HepG2 (cell line): ENCODE measurements around the gene KDM6B. TPM values are rescaled to one million over a fixed set of nuclear protein-coding genes. Genes with fewer than 3 reads are reported as not detected.

Source experiments
- EHMT2 ChIP-seq: fragments of 200-600 bp; sonication (generic); IDR thresholded peaks from 2 replicates; pipeline ENCODE4 v1.7.0; 2017; ENCODE audit warnings: antibody characterized with exemption, low read depth, low read length, borderline replicate concordance
- GABPB1 ChIP-seq: IDR thresholded peaks from 2 replicates; pipeline ENCODE4 v1.6.1; 2016; ENCODE audit warnings: mild to moderate bottlenecking, missing genetic modification reagents, moderate library complexity, missing compliant biosample characterization
- GATAD1 ChIP-seq: IDR thresholded peaks from 2 replicates; pipeline ENCODE4 v1.6.1; 2016; ENCODE audit warnings: missing genetic modification reagents, missing compliant biosample characterization
- GTF2F1 ChIP-seq: fragments of 150-350 bp; IDR thresholded peaks from 2 replicates; pipeline ENCODE4 v1.6.1; 2014; ENCODE audit warnings: low read length
- KDM2A ChIP-seq: sonication (generic); formaldehyde crosslinking; IDR thresholded peaks from 2 replicates; pipeline ENCODE4 v1.4.0; 2020; ENCODE audit warnings: low read depth, missing genetic modification reagents, borderline replicate concordance
- KLF11 ChIP-seq: IDR thresholded peaks from 2 replicates; pipeline ENCODE4 v1.6.1; 2016; ENCODE audit warnings: missing compliant biosample characterization
- MEF2D ChIP-seq: sonication (generic); formaldehyde crosslinking; IDR thresholded peaks from 2 replicates; pipeline ENCODE4 v1.5.1; 2020; ENCODE audit warnings: mild to moderate bottlenecking, missing genetic modification reagents
- MXD1 ChIP-seq: sonication (generic); formaldehyde crosslinking; IDR thresholded peaks from 2 replicates; pipeline ENCODE4 v1.4.0; 2020; ENCODE audit warnings: mild to moderate bottlenecking, missing genetic modification reagents
- MYC ChIP-seq: sonication (generic); formaldehyde crosslinking; IDR thresholded peaks from 2 replicates; pipeline ENCODE4 v1.9.0; 2021; ENCODE audit warnings: missing genetic modification reagents, borderline replicate concordance
- NFE2L2 ChIP-seq: fragments of 150-350 bp; IDR thresholded peaks from 2 replicates; pipeline ENCODE4 v1.6.1; 2014; ENCODE audit warnings: low read length
- RBAK ChIP-seq: sonication (generic); formaldehyde crosslinking; IDR thresholded peaks from 2 replicates; pipeline ENCODE4 v1.5.1; 2020; ENCODE audit warnings: mild to moderate bottlenecking, missing genetic modification reagents
- SALL2 ChIP-seq: sonication (generic); formaldehyde crosslinking; IDR thresholded peaks from 2 replicates; pipeline ENCODE4 v1.8.1; 2023; ENCODE audit warnings: mild to moderate bottlenecking, missing genetic modification reagents, inconsistent platforms
- SIN3A ChIP-seq: IDR thresholded peaks from 2 replicates; pipeline ENCODE4 v1.6.1; 2011; ENCODE audit warnings: low read depth, mild to moderate bottlenecking, control low read depth, low read length, borderline replicate concordance
- SMYD3 ChIP-seq: sonication (generic); formaldehyde crosslinking; IDR thresholded peaks from 2 replicates; pipeline ENCODE4 v1.8.1; 2023; ENCODE audit warnings: mild to moderate bottlenecking, missing genetic modification reagents
- SOX6 ChIP-seq, 2 experiments: fragments of 450-650 bp in 1 of 2; sonication (generic) in 1 of 2; formaldehyde crosslinking in 1 of 2; IDR thresholded peaks; 2 replicates each; pipeline versions ENCODE4 v1.4.0 to v1.6.1; 2017 to 2020; ENCODE audit warnings: antibody characterized with exemption in 1 of 2, mild to moderate bottlenecking in 1 of 2, missing genetic modification reagents in 1 of 2
- TEF ChIP-seq: sonication (generic); formaldehyde crosslinking; IDR thresholded peaks from 2 replicates; pipeline ENCODE4 v1.5.0; 2020; ENCODE audit warnings: missing genetic modification reagents
- ZNF121 ChIP-seq: sonication (generic); formaldehyde crosslinking; IDR thresholded peaks from 2 replicates; pipeline ENCODE4 v1.5.0; 2020; ENCODE audit warnings: mild to moderate bottlenecking, missing genetic modification reagents
- ZNF207 ChIP-seq: fragments of 450-650 bp; IDR thresholded peaks from 2 replicates; pipeline ENCODE4 v1.6.1; 2016; ENCODE audit warnings: antibody characterized with exemption, borderline replicate concordance
- ZNF292 ChIP-seq: sonication (generic); formaldehyde crosslinking; IDR thresholded peaks from 2 replicates; pipeline ENCODE4 v1.8.1; 2022; ENCODE audit warnings: mild to moderate bottlenecking, low read depth, missing genetic modification reagents, borderline replicate concordance
- ZNF598 ChIP-seq: sonication (generic); formaldehyde crosslinking; IDR thresholded peaks from 2 replicates; pipeline ENCODE4 v1.5.1; 2020; ENCODE audit warnings: mild to moderate bottlenecking, missing genetic modification reagents, borderline replicate concordance
- ZNF670 ChIP-seq: sonication (generic); formaldehyde crosslinking; IDR thresholded peaks from 2 replicates; pipeline ENCODE4 v1.8.0; 2022; ENCODE audit warnings: mild to moderate bottlenecking, missing genetic modification reagents, borderline replicate concordance
- ZNF761 ChIP-seq: sonication (generic); formaldehyde crosslinking; conservative IDR thresholded peaks from 2 replicates; pipeline ENCODE4 v1.4.0; 2020; ENCODE audit warnings: mild to moderate bottlenecking, missing genetic modification reagents
- ZSCAN20 ChIP-seq: sonication (generic); formaldehyde crosslinking; IDR thresholded peaks from 2 replicates; pipeline ENCODE4 v1.4.0; 2020; ENCODE audit warnings: missing genetic modification reagents, mild to moderate bottlenecking, borderline replicate concordance
- polyA plus RNA-seq, 8 experiments: library from polyadenylated mRNA; depleted of rRNA in 3 of 8; stranded (reverse) in 7 of 8; unstranded in 1 of 8; fragments of >200 nt; fragmentation: Illumina TruSeq in 4 of 8; extraction: Trizol in 4 of 8; gene quantifications; 2 replicates each; pipeline versions ENCODE4 v1.2.1 to v1.2.3, GENCODE V29; 2011 to 2016; ENCODE audit warnings: low read depth in 4 of 8, missing spikeins in 1 of 8, mixed read lengths in 1 of 8; ENCODE audit not compliant: insufficient read depth in 1 of 8
- total RNA-seq, 5 experiments: library from RNA; depleted of rRNA; stranded (reverse); fragments of >200 nt; fragmentation: Illumina TruSeq; extraction: Trizol; gene quantifications; 2 replicates each; pipeline ENCODE4 v1.2.3, GENCODE V29; 2016; ENCODE audit warnings: low read depth in 1 of 5
- TF ChIP-seq, protein P1 (sequence below): sonication (generic); formaldehyde crosslinking; IDR thresholded peaks from 2 replicates; pipeline ENCODE4 v1.8.0; 2022; ENCODE audit warnings: mild to moderate bottlenecking, missing genetic modification reagents, moderate library complexity
- TF ChIP-seq, protein P2 (sequence below): sonication (generic); formaldehyde crosslinking; IDR thresholded peaks from 2 replicates; pipeline ENCODE4 v1.5.0; 2020; ENCODE audit warnings: mild to moderate bottlenecking, missing genetic modification reagents, borderline replicate concordance

The KDM6B gene
- total and polyA plus RNA-seq, 2 of the 13 experiments (the other 11 are each of a cell fraction or from before 2014, with no cell fraction given) = 1.3 to 2.1 TPM

DNA sequence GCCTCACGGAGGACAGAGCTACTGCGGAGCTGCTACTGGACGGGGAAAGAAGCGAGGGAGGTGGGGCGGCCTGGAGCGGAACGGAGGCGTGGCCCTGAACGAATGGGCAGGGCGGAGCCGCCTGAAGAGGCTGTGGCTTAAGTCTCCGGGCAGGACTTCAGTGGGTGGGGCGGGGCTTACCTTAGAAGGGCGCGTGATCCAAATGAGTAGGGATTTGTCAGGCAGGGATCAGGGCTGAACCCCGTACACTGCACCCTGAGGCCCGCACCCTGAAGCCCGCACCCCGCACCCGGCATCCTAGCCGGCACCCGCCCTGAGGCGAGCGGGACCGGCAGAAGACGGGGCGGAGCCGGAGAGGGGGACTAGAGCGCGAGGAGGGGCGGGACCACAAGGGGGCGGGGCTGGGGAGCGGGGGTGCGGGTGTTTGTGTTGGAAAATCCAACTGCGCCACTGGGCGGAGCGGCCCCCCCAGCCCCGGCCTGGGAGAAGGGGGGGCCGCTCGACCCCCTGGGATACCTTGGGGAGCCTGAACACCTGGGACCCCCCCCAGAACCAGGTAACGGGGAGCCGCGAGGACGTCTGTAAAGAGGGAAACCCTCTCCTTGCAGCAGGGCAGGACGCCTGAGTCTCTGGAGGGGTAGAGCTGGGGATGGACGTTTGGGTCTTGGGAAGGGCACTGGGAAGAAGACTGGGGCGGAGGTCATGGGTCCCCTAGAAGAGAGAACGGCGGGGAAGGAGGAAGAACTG lies at the start of gene KDM6B (continued):
- TF ChIP-seq, protein P1, sequence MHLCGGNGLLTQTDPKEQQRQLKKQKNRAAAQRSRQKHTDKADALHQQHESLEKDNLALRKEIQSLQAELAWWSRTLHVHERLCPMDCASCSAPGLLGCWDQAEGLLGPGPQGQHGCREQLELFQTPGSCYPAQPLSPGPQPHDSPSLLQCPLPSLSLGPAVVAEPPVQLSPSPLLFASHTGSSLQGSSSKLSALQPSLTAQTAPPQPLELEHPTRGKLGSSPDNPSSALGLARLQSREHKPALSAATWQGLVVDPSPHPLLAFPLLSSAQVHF (CRISPR knock-in tag) = no peak
- TF ChIP-seq ZNF292 (no peak), SOX6 (IDR thresholded peaks at IDR 0.05) (no peak), SOX6 (CRISPR knock-in tag; IDR thresholded peaks at IDR 0.05) (0 out of 2 replicates have a peak, but pooled peaks have one; percentile 34), ZNF761 (CRISPR knock-in tag) (no peak), RBAK (no peak), ZNF207 (no peak), ZNF121 (no peak), GTF2F1 (no peak), ZNF670 (no peak), TEF (CRISPR knock-in tag) (no peak), KDM2A (CRISPR knock-in tag) (no peak), GABPB1 (peak; percentile 37; the same call in 1 of the 2 replicates), MXD1 (peak; percentile 41; the same call in 1 of the 2 replicates), NFE2L2 (no peak), GATAD1 (CRISPR knock-in tag) (no peak), KLF11 (CRISPR knock-in tag) (no peak), ZSCAN20 (no peak), SALL2 (CRISPR knock-in tag) (peak; percentile 42; the same call in 1 of the 2 replicates), SMYD3 (CRISPR knock-in tag) (no peak), MEF2D (0 out of 2 replicates have a peak, but pooled peaks have one; percentile 41), SIN3A (peak; percentile 65; the same call in 1 of the 2 replicates), ZNF598 (CRISPR knock-in tag) (no peak), EHMT2 (no peak), MYC (CRISPR knock-in tag) (0 out of 2 replicates have a peak, but pooled peaks have one; percentile 13)
- TF ChIP-seq, protein P2, sequence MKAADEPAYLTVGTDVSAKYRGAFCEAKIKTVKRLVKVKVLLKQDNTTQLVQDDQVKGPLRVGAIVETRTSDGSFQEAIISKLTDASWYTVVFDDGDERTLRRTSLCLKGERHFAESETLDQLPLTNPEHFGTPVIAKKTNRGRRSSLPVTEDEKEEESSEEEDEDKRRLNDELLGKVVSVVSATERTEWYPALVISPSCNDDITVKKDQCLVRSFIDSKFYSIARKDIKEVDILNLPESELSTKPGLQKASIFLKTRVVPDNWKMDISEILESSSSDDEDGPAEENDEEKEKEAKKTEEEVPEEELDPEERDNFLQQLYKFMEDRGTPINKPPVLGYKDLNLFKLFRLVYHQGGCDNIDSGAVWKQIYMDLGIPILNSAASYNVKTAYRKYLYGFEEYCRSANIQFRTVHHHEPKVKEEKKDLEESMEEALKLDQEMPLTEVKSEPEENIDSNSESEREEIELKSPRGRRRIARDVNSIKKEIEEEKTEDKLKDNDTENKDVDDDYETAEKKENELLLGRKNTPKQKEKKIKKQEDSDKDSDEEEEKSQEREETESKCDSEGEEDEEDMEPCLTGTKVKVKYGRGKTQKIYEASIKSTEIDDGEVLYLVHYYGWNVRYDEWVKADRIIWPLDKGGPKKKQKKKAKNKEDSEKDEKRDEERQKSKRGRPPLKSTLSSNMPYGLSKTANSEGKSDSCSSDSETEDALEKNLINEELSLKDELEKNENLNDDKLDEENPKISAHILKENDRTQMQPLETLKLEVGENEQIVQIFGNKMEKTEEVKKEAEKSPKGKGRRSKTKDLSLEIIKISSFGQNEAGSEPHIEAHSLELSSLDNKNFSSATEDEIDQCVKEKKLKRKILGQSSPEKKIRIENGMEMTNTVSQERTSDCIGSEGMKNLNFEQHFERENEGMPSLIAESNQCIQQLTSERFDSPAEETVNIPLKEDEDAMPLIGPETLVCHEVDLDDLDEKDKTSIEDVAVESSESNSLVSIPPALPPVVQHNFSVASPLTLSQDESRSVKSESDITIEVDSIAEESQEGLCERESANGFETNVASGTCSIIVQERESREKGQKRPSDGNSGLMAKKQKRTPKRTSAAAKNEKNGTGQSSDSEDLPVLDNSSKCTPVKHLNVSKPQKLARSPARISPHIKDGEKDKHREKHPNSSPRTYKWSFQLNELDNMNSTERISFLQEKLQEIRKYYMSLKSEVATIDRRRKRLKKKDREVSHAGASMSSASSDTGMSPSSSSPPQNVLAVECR (CRISPR knock-in tag) = peak; percentile 72
